Stimulated activated CD8-positive, alpha-beta memory T cell treated with anti-CD3 and anti-CD28 coated beads, Interleukin-4, amount 100 ng/mL, for 48 hours (primary cell): ENCODE data around the gene ADGRB3.
"Not testable (repeated sequence)": the region's sequence is repeated elsewhere in the genome, so short reads cannot be mapped to it uniquely, and the experiment has no call there.

ENCODE experiments used
- DNase-seq: peaks from one replicate; pipeline ENCODE4 v3.0.0-alpha.2; 2020

ADGRB3 gene

GRCh38 chr6:69284176-69284730 is 649.2 kb downstream of the ADGRB3 start:
- DNase-seq = no peak

GRCh38 chr6:69285054-69285453 is 650.0 kb downstream of the ADGRB3 start:
- DNase-seq = no peak

- DNase-seq = no peak
Measured at GRCh38 chr6:69286331-69286730, 651.2 kb downstream of the ADGRB3 start.

- not testable (repeated sequence) for DNase-seq
Measured at GRCh38 chr6:69288198-69288597, 653.1 kb downstream of the ADGRB3 start.

GRCh38 chr6:69289689-69290495 is 654.8 kb downstream of the ADGRB3 start:
- DNase-seq = no peak

GRCh38 chr6:69293471-69293870 is 658.4 kb downstream of the ADGRB3 start:
- no peak for DNase-seq

- no peak for DNase-seq
Measured at GRCh38 chr6:69294407-69294806, 659.3 kb downstream of the ADGRB3 start.

- no peak for DNase-seq
Measured at GRCh38 chr6:69294862-69295261, 659.8 kb downstream of the ADGRB3 start.

GRCh38 chr6:69303382-69303781 is 668.3 kb downstream of the ADGRB3 start:
- no peak for DNase-seq

- no peak for DNase-seq
Measured at GRCh38 chr6:69305456-69305855, 670.4 kb downstream of the ADGRB3 start.

GRCh38 chr6:69308584-69308983 is 673.5 kb downstream of the ADGRB3 start:
- no peak for DNase-seq

GRCh38 chr6:69311888-69312287 is 676.8 kb downstream of the ADGRB3 start:
- no peak for DNase-seq

GRCh38 chr6:69314001-69314400 is 678.9 kb downstream of the ADGRB3 start:
- DNase-seq = no peak

GRCh38 chr6:69314531-69314930 is 679.4 kb downstream of the ADGRB3 start:
- no peak for DNase-seq

- DNase-seq = no peak
Measured at GRCh38 chr6:69331886-69332285, 696.8 kb downstream of the ADGRB3 start.

GRCh38 chr6:69337311-69337710 is 702.2 kb downstream of the ADGRB3 start:
- DNase-seq = no peak

- DNase-seq = no peak
Measured at GRCh38 chr6:69338431-69339162, 703.5 kb downstream of the ADGRB3 start.

GRCh38 chr6:69339163-69339550 is 704.1 kb downstream of the ADGRB3 start:
- DNase-seq = no peak

GRCh38 chr6:69340196-69340595 is 705.1 kb downstream of the ADGRB3 start:
- DNase-seq = no peak

GRCh38 chr6:69343851-69344250 is 708.8 kb downstream of the ADGRB3 start:
- no peak for DNase-seq

- no peak for DNase-seq
Measured at GRCh38 chr6:69349771-69350170, 714.7 kb downstream of the ADGRB3 start.

- DNase-seq = no peak
Measured at GRCh38 chr6:69362209-69362608, 727.1 kb downstream of the ADGRB3 start.

- DNase-seq = no peak
Measured at GRCh38 chr6:69366831-69367230, 731.7 kb downstream of the ADGRB3 start.

GRCh38 chr6:69368613-69369012 is 733.5 kb downstream of the ADGRB3 start:
- no peak for DNase-seq
